ENCODE measurements around the gene KIRREL3. TPM values are rescaled to one million over a fixed set of nuclear protein-coding genes. Genes with fewer than 3 reads are reported as not detected.
A peak's percentile ranks its signal among the peaks of the same experiment; 100 is the strongest.

Gene KIRREL3
- total RNA-seq (ENCODE audit: unreplicated experiment), result 0.38 TPM
- long read RNA-seq, result 0 reads

- Mint-ChIP-seq H3K4me3 (ENCODE audit: unreplicated experiment) (no peak within 1 kb of the TSS), H3K36me3 (ENCODE audit: low read depth, unreplicated experiment) (no peaks in the 10 kb centered on the region), H3K27ac (ENCODE audit: unreplicated experiment) (no peak within 1 kb of the TSS), H3K27me3 (ENCODE audit: unreplicated experiment) (peaks cover 3% of the 10 kb centered on the region), H3K9me3 (ENCODE audit: unreplicated experiment) (no peaks in the 10 kb centered on the region), H3K4me1 (ENCODE audit: unreplicated experiment) (no peaks in the 10 kb centered on the region)
- peak; percentile 32 for DNase-seq (ENCODE audit: low spot score)
- TF ChIP-seq, protein P1, sequence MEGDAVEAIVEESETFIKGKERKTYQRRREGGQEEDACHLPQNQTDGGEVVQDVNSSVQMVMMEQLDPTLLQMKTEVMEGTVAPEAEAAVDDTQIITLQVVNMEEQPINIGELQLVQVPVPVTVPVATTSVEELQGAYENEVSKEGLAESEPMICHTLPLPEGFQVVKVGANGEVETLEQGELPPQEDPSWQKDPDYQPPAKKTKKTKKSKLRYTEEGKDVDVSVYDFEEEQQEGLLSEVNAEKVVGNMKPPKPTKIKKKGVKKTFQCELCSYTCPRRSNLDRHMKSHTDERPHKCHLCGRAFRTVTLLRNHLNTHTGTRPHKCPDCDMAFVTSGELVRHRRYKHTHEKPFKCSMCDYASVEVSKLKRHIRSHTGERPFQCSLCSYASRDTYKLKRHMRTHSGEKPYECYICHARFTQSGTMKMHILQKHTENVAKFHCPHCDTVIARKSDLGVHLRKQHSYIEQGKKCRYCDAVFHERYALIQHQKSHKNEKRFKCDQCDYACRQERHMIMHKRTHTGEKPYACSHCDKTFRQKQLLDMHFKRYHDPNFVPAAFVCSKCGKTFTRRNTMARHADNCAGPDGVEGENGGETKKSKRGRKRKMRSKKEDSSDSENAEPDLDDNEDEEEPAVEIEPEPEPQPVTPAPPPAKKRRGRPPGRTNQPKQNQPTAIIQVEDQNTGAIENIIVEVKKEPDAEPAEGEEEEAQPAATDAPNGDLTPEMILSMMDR (IDR thresholded peaks at IDR 0.05; ENCODE audit: unreplicated experiment), result no peak
Observed at GRCh38 chr11:127000291-127000968, at the start of gene KIRREL3. Gene KIRREL3 (minus strand): TSS chr11:127000770.

GRCh38 chr11:127050186-127050585 lies 49.6 kb upstream of the KIRREL3 start:
- no peak for DNase-seq (ENCODE audit: low spot score)
- Mint-ChIP-seq H3K27ac (ENCODE audit: unreplicated experiment) (no peak overlapping the region), H3K9me3 (ENCODE audit: unreplicated experiment) (no peaks in the 10 kb centered on the region), H3K27me3 (ENCODE audit: unreplicated experiment) (no peaks in the 10 kb centered on the region), H3K36me3 (ENCODE audit: low read depth, unreplicated experiment) (no peaks in the 10 kb centered on the region), H3K4me3 (ENCODE audit: unreplicated experiment) (no peak overlapping the region), H3K4me1 (ENCODE audit: unreplicated experiment) (no peaks in the 10 kb centered on the region)
- TF ChIP-seq, protein P1 (IDR thresholded peaks at IDR 0.05; ENCODE audit: unreplicated experiment), result no peak

DNA sequence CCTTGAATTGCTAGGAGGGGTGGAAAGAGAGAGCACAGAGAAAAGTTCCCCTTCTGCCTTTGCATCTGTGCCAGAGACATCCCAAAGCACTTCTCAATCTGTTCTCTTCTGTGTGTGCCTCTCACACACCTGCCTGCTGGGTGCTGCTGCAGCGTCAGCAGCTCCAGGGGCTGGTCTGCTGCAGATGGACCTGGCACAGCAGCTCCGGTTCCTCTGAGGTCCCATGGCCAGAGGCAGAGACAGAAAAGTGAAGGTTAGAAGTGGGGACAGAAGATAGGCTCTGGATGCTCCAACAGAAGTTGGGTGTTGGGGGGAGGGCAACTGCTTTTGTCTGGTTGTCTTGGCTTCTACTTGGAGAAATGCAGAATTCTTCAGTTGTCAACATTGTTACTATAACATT lies 48.9 kb upstream of the KIRREL3 start:
- DNase-seq (ENCODE audit: low spot score), result no peak
- H3K4me3 Mint-ChIP-seq (ENCODE audit: unreplicated experiment), result no peak overlapping the region
- TF ChIP-seq, protein P1 (IDR thresholded peaks at IDR 0.05; ENCODE audit: unreplicated experiment), result no peak
- no peaks in the 10 kb centered on the region for H3K9me3 Mint-ChIP-seq (ENCODE audit: unreplicated experiment)
- H3K4me1 Mint-ChIP-seq (ENCODE audit: unreplicated experiment), result peaks cover 2% of the 10 kb centered on the region
- H3K27me3 Mint-ChIP-seq (ENCODE audit: unreplicated experiment), result no peaks in the 10 kb centered on the region
- H3K27ac Mint-ChIP-seq (ENCODE audit: unreplicated experiment), result no peak overlapping the region
- H3K36me3 Mint-ChIP-seq (ENCODE audit: low read depth, unreplicated experiment), result no peaks in the 10 kb centered on the region

GRCh38 chr11:127044535-127044934 lies 44.0 kb upstream of the KIRREL3 start:
- H3K27me3 Mint-ChIP-seq (ENCODE audit: unreplicated experiment), result no peaks in the 10 kb centered on the region
- no peaks in the 10 kb centered on the region for H3K9me3 Mint-ChIP-seq (ENCODE audit: unreplicated experiment)
- no peaks in the 10 kb centered on the region for H3K36me3 Mint-ChIP-seq (ENCODE audit: low read depth, unreplicated experiment)
- TF ChIP-seq, protein P1 (IDR thresholded peaks at IDR 0.05; ENCODE audit: unreplicated experiment), result no peak
- DNase-seq (ENCODE audit: low spot score), result no peak
- H3K4me3 Mint-ChIP-seq (ENCODE audit: unreplicated experiment), result no peak overlapping the region
- no peak overlapping the region for H3K27ac Mint-ChIP-seq (ENCODE audit: unreplicated experiment)
- H3K4me1 Mint-ChIP-seq (ENCODE audit: unreplicated experiment), result peaks cover 7% of the 10 kb centered on the region

- DNase-seq (ENCODE audit: low spot score), result no peak
- Mint-ChIP-seq H3K27me3 (ENCODE audit: unreplicated experiment) (peaks cover 4% of the 10 kb centered on the region), H3K4me3 (ENCODE audit: unreplicated experiment) (no peak overlapping the region), H3K36me3 (ENCODE audit: low read depth, unreplicated experiment) (no peaks in the 10 kb centered on the region), H3K9me3 (ENCODE audit: unreplicated experiment) (no peaks in the 10 kb centered on the region), H3K27ac (ENCODE audit: unreplicated experiment) (no peak overlapping the region), H3K4me1 (ENCODE audit: unreplicated experiment) (peaks cover 7% of the 10 kb centered on the region)
- TF ChIP-seq, protein P1 (IDR thresholded peaks at IDR 0.05; ENCODE audit: unreplicated experiment), result no peak
Observed at GRCh38 chr11:127042445-127042844, 41.9 kb upstream of the KIRREL3 start.
